MM.1S (cell line): ENCODE data around the gene ERGIC3.

Source experiments
- EZH2 ChIP-seq: fragments of 300-600 bp; sonication (generic); optimal IDR thresholded peaks from 2 replicates; pipeline ENCODE3; 2017; ENCODE audit warnings: low read depth, mild to moderate bottlenecking, antibody characterized with exemption, low read length, mixed read lengths
- EZH2phosphoT487 ChIP-seq: fragments of 300-600 bp; sonication (generic); IDR thresholded peaks from 2 replicates; pipeline ENCODE4 v1.6.1; 2018; ENCODE audit warnings: antibody characterized with exemption, low read length

GRCh38 chr20:35539756-35540212 is 2.1 kb upstream of the ERGIC3 start:
- TF ChIP-seq EZH2phosphoT487 (no peak), EZH2 (no peak)
